Measurements from ENCODE around the gene CHAF1A.

DNA sequence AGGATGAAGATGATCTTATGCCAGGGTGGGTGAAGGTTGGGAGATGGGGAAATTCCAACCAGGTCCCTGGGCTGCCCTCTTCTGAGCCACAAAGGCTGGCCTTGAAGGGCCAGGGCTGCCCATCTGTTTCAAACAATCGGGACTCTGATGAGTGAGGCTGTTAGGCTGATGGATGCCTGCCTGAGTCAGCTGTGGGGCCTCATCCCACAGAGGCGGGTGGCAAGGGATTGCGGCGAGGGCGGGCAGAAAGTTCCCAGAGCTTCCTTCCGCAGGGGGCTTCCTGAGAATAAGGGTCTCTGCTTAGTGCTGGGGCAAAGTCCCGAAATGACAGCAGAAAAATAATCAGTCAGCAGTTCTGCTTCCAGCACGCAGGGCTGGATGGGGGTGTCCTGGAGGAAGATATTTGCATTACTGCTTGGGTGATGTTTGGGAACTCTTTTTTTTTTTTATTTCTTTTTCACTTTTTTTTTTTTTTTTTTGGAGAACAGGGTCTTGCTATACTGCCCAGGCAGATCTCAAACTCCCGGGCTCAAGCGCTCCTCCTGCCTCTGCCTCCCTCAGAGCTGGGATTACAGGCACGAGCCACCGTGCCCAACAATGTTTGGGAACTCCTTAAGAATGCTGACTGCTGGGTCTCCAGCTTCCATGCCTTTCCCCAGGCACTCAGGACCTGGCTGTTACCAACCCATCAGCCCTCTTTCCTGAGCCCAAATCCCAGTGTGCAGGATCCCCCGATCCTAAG, 16.2 kb upstream of the CHAF1A start:
- TF ChIP-seq, protein P1, sequence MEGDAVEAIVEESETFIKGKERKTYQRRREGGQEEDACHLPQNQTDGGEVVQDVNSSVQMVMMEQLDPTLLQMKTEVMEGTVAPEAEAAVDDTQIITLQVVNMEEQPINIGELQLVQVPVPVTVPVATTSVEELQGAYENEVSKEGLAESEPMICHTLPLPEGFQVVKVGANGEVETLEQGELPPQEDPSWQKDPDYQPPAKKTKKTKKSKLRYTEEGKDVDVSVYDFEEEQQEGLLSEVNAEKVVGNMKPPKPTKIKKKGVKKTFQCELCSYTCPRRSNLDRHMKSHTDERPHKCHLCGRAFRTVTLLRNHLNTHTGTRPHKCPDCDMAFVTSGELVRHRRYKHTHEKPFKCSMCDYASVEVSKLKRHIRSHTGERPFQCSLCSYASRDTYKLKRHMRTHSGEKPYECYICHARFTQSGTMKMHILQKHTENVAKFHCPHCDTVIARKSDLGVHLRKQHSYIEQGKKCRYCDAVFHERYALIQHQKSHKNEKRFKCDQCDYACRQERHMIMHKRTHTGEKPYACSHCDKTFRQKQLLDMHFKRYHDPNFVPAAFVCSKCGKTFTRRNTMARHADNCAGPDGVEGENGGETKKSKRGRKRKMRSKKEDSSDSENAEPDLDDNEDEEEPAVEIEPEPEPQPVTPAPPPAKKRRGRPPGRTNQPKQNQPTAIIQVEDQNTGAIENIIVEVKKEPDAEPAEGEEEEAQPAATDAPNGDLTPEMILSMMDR (IDR thresholded peaks at IDR 0.05; ENCODE audit: low read depth, low read length, poor library complexity, severe bottlenecking) = no peak
- no peak for TF ChIP-seq EZH2phosphoT487 (IDR thresholded peaks at IDR 0.05; ENCODE audit: borderline replicate concordance, low read length)
